ENCODE measurements around the gene S100A7A. TPM values are rescaled to one million over a fixed set of nuclear protein-coding genes. Genes with fewer than 3 reads are reported as not detected.

The S100A7A gene
- total and polyA plus RNA-seq, 2 of the 8 experiments (the other 6 are each of a cell fraction or from before 2014, with no cell fraction given) = not detected

DNA sequence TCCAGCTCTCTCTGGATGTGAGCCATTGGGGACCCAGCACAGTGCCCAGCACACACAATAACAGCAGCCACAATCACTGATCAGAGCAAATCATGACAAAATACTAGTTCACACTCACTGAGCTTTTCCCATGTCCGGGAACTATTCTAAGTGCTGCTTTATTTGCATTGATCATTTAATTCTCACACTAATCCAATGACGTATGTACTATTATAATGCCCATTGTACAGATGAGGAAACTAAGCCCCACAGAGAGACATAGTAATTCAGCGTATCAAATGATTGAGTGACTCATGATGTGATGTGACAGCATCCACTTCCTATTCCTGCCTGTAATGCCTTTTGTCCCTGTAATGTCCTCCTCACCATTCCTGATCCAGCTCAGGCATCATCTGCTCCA is 23.5 kb upstream of the S100A7A start (continued):
- TF ChIP-seq, protein P1, sequence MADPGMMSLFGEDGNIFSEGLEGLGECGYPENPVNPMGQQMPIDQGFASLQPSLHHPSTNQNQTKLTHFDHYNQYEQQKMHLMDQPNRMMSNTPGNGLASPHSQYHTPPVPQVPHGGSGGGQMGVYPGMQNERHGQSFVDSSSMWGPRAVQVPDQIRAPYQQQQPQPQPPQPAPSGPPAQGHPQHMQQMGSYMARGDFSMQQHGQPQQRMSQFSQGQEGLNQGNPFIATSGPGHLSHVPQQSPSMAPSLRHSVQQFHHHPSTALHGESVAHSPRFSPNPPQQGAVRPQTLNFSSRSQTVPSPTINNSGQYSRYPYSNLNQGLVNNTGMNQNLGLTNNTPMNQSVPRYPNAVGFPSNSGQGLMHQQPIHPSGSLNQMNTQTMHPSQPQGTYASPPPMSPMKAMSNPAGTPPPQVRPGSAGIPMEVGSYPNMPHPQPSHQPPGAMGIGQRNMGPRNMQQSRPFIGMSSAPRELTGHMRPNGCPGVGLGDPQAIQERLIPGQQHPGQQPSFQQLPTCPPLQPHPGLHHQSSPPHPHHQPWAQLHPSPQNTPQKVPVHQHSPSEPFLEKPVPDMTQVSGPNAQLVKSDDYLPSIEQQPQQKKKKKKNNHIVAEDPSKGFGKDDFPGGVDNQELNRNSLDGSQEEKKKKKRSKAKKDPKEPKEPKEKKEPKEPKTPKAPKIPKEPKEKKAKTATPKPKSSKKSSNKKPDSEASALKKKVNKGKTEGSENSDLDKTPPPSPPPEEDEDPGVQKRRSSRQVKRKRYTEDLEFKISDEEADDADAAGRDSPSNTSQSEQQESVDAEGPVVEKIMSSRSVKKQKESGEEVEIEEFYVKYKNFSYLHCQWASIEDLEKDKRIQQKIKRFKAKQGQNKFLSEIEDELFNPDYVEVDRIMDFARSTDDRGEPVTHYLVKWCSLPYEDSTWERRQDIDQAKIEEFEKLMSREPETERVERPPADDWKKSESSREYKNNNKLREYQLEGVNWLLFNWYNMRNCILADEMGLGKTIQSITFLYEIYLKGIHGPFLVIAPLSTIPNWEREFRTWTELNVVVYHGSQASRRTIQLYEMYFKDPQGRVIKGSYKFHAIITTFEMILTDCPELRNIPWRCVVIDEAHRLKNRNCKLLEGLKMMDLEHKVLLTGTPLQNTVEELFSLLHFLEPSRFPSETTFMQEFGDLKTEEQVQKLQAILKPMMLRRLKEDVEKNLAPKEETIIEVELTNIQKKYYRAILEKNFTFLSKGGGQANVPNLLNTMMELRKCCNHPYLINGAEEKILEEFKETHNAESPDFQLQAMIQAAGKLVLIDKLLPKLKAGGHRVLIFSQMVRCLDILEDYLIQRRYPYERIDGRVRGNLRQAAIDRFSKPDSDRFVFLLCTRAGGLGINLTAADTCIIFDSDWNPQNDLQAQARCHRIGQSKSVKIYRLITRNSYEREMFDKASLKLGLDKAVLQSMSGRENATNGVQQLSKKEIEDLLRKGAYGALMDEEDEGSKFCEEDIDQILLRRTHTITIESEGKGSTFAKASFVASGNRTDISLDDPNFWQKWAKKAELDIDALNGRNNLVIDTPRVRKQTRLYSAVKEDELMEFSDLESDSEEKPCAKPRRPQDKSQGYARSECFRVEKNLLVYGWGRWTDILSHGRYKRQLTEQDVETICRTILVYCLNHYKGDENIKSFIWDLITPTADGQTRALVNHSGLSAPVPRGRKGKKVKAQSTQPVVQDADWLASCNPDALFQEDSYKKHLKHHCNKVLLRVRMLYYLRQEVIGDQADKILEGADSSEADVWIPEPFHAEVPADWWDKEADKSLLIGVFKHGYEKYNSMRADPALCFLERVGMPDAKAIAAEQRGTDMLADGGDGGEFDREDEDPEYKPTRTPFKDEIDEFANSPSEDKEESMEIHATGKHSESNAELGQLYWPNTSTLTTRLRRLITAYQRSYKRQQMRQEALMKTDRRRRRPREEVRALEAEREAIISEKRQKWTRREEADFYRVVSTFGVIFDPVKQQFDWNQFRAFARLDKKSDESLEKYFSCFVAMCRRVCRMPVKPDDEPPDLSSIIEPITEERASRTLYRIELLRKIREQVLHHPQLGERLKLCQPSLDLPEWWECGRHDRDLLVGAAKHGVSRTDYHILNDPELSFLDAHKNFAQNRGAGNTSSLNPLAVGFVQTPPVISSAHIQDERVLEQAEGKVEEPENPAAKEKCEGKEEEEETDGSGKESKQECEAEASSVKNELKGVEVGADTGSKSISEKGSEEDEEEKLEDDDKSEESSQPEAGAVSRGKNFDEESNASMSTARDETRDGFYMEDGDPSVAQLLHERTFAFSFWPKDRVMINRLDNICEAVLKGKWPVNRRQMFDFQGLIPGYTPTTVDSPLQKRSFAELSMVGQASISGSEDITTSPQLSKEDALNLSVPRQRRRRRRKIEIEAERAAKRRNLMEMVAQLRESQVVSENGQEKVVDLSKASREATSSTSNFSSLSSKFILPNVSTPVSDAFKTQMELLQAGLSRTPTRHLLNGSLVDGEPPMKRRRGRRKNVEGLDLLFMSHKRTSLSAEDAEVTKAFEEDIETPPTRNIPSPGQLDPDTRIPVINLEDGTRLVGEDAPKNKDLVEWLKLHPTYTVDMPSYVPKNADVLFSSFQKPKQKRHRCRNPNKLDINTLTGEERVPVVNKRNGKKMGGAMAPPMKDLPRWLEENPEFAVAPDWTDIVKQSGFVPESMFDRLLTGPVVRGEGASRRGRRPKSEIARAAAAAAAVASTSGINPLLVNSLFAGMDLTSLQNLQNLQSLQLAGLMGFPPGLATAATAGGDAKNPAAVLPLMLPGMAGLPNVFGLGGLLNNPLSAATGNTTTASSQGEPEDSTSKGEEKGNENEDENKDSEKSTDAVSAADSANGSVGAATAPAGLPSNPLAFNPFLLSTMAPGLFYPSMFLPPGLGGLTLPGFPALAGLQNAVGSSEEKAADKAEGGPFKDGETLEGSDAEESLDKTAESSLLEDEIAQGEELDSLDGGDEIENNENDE (IDR thresholded peaks at IDR 0.05; ENCODE audit: insufficient replicate concordance, low read length) = no peak
